Ishikawa (cell line): Measurements from ENCODE around the gene GCGR.

Experiments
- CEBPB ChIP-seq: IDR thresholded peaks from 2 replicates; pipeline ENCODE4 v1.6.1; 2012
- CREB1 ChIP-seq: IDR thresholded peaks from 2 replicates; pipeline ENCODE4 v1.6.1; 2012; ENCODE audit warnings: low read depth
- EGR1 ChIP-seq: IDR thresholded peaks from 2 replicates; pipeline ENCODE4 v1.6.1; 2012
- EP300 ChIP-seq: IDR thresholded peaks from 2 replicates; pipeline ENCODE4 v1.6.1; 2012; ENCODE audit warnings: borderline replicate concordance
- FOXM1 ChIP-seq: IDR thresholded peaks from 2 replicates; pipeline ENCODE4 v1.6.1; 2012; ENCODE audit warnings: low read depth, borderline replicate concordance
- NFIC ChIP-seq: IDR thresholded peaks from 2 replicates; pipeline ENCODE4 v1.6.1; 2012
- RAD21 ChIP-seq: IDR thresholded peaks from 2 replicates; pipeline ENCODE4 v1.6.1; 2012; ENCODE audit warnings: low read depth
- REST ChIP-seq: IDR thresholded peaks from 2 replicates; pipeline ENCODE4 v1.6.1; 2012; ENCODE audit warnings: low read depth, mild to moderate bottlenecking
- TAF1 ChIP-seq: IDR thresholded peaks from 2 replicates; pipeline ENCODE4 v1.6.1; 2012; ENCODE audit warnings: low read depth, mild to moderate bottlenecking
- TCF12 ChIP-seq: IDR thresholded peaks from 2 replicates; pipeline ENCODE4 v1.6.1; 2012; ENCODE audit warnings: low read depth
- TEAD4 ChIP-seq: IDR thresholded peaks from 2 replicates; pipeline ENCODE4 v1.6.1; 2012
- USF1 ChIP-seq: IDR thresholded peaks from 2 replicates; pipeline ENCODE4 v1.6.1; 2012
- YY1 ChIP-seq: IDR thresholded peaks from 2 replicates; pipeline ENCODE4 v1.6.1; 2012; ENCODE audit warnings: low read depth
- ZBTB7A ChIP-seq: IDR thresholded peaks from 2 replicates; pipeline ENCODE4 v1.6.1; 2012; ENCODE audit warnings: low read depth
- TF ChIP-seq, protein P1 (sequence below): IDR thresholded peaks from 2 replicates; pipeline ENCODE4 v1.6.1; 2012

Gene GCGR

GRCh38 chr17:81842725-81843504 is 39.0 kb downstream of the GCGR start:
- TF ChIP-seq TEAD4 (no peak), CEBPB (no peak), ZBTB7A (no peak), TAF1 (no peak), EGR1 (no peak), RAD21 (no peak), REST (no peak), CREB1 (no peak), FOXM1 (no peak), YY1 (no peak), TCF12 (no peak), NFIC (no peak), EP300 (no peak), USF1 (no peak)
- TF ChIP-seq, protein P1, sequence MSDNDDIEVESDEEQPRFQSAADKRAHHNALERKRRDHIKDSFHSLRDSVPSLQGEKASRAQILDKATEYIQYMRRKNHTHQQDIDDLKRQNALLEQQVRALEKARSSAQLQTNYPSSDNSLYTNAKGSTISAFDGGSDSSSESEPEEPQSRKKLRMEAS, result no peak

DNA sequence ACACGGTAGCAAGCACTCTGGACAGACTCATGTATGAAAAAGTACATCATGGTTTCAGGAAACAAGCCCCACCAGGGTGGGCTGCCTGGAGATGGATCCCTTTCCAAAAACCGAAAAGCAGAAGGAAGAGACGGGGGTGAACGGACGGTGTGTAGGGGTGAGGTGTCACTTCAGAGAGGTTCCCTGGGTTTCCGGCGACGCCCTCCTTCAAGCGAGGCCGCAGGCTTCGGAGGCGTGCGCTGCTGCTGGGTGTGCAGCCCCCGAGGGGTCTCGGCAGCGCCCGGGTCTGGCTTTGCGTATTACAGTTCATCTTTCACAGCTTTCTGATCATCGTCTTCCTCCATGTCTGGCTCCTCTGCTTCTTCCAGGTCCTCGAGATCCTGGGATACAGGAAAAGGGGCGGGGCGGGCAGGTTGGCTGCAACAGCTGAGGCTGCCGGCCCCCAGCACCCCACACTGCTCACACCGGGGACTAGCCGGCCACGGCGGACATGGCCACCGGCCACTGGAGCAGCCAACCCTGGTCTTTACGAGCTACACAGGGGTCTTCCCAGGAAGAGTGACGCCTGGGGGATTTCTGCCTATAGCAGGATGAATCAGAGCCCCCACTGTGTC is 39.9 kb downstream of the GCGR start:
- TF ChIP-seq, protein P1, result no peak
- TF ChIP-seq REST (no peak), YY1 (no peak), CEBPB (no peak), NFIC (no peak), USF1 (no peak), CREB1 (no peak), ZBTB7A (no peak), TCF12 (no peak), TEAD4 (no peak), FOXM1 (no peak), RAD21 (no peak), EGR1 (no peak), TAF1 (no peak)

- TF ChIP-seq, protein P1, result no peak
- no peak for TF ChIP-seq ZBTB7A
- no peak for TF ChIP-seq EGR1
- no peak for TF ChIP-seq NFIC
- TF ChIP-seq TEAD4, result no peak
- no peak for TF ChIP-seq EP300
- TF ChIP-seq YY1, result no peak
- TF ChIP-seq TAF1, result no peak
- no peak for TF ChIP-seq CREB1
- TF ChIP-seq USF1, result no peak
- TF ChIP-seq REST, result no peak
- TF ChIP-seq TCF12, result no peak
- TF ChIP-seq FOXM1, result no peak
- TF ChIP-seq CEBPB, result no peak
- TF ChIP-seq RAD21, result no peak
Observed at GRCh38 chr17:81844327-81844851, 40.4 kb downstream of the GCGR start.
